ENCODE results near the gene IGSF21.

DNA sequence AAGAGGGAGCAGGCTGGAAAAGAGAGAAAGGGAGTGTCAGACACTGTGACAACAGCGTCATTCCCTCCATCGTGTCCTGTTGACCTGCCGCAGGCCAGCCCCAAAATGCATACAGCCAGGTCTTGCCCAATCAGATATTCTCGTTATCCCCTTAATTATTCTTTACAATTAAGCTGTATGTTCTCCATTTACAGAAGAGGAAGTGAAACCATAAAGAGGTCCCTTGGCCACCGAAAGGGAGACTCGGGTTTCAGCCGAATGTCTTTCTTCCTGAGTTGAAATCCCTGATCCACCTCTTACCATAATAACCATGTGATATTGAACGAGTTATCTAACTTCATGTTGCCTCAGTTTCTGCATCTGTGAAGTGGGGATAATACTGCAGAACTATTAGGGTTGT lies 70.5 kb downstream of the IGSF21 start:
- TF ChIP-seq POLR2A (IDR thresholded peaks at IDR 0.05): no peak
- TF ChIP-seq, protein P1, sequence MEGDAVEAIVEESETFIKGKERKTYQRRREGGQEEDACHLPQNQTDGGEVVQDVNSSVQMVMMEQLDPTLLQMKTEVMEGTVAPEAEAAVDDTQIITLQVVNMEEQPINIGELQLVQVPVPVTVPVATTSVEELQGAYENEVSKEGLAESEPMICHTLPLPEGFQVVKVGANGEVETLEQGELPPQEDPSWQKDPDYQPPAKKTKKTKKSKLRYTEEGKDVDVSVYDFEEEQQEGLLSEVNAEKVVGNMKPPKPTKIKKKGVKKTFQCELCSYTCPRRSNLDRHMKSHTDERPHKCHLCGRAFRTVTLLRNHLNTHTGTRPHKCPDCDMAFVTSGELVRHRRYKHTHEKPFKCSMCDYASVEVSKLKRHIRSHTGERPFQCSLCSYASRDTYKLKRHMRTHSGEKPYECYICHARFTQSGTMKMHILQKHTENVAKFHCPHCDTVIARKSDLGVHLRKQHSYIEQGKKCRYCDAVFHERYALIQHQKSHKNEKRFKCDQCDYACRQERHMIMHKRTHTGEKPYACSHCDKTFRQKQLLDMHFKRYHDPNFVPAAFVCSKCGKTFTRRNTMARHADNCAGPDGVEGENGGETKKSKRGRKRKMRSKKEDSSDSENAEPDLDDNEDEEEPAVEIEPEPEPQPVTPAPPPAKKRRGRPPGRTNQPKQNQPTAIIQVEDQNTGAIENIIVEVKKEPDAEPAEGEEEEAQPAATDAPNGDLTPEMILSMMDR (IDR thresholded peaks at IDR 0.05): no peak
- TF ChIP-seq POLR2AphosphoS5 (IDR thresholded peaks at IDR 0.05): no peak

Measured in suprapubic skin (tissue), 4 donors.